ENCODE results near the gene BCORL1.

The BCORL1 gene

GRCh38 chrX:130020661-130021324 is 38.4 kb downstream of the BCORL1 start:
- Histone ChIP-seq H3K9me3 (ENCODE audit: control insufficient read depth, insufficient read depth, low read length) (no peaks in the 10 kb centered on the region), H3K9ac (ENCODE audit: low read depth, low read length) (no peak overlapping the region), H3K27me3 (ENCODE audit: control insufficient read depth, insufficient read depth, low read length) (no peaks in the 10 kb centered on the region)

DNA sequence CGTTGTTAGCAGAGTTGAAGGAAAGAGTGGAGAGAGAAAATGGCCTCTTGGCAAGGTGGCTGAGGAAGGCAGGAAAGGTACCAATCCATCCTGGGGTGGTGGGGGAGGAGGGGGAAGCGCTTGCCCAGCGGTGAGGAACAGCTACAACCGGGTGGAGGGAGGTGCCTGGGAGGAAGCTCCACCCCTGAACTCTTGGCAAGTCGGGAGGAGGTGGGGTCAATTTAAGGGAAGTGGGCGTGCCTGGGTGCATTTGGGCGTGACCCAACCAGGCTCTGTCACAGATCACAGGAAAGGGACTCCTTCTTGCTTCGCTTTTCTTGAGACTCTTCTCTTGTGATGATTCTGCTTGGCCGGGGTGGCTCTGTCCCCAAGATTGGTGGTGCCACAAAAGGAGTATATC is 41.7 kb downstream of the BCORL1 start:
- Histone ChIP-seq H3K9me3 (ENCODE audit: control insufficient read depth, insufficient read depth, low read length) (no peaks in the 10 kb centered on the region), H3K4me3 (ENCODE audit: low read depth, low read length) (no peak overlapping the region), H3K4me1 (ENCODE audit: control insufficient read depth, insufficient read depth, low read length) (peaks cover 5% of the 10 kb centered on the region), H3K36me3 (ENCODE audit: control insufficient read depth, insufficient read depth, low read length) (no peaks in the 10 kb centered on the region), H3K9ac (ENCODE audit: low read depth, low read length) (no peak overlapping the region), H3K27me3 (ENCODE audit: control insufficient read depth, insufficient read depth, low read length) (no peaks in the 10 kb centered on the region)

More at GRCh38 chrX:130020661-130021324, 38.4 kb downstream of the BCORL1 start:
- Histone ChIP-seq H3K36me3 (ENCODE audit: control insufficient read depth, insufficient read depth, low read length) (no peaks in the 10 kb centered on the region), H3K4me1 (ENCODE audit: control insufficient read depth, insufficient read depth, low read length) (peaks cover 5% of the 10 kb centered on the region), H3K4me3 (ENCODE audit: low read depth, low read length) (no peak overlapping the region)

DNA sequence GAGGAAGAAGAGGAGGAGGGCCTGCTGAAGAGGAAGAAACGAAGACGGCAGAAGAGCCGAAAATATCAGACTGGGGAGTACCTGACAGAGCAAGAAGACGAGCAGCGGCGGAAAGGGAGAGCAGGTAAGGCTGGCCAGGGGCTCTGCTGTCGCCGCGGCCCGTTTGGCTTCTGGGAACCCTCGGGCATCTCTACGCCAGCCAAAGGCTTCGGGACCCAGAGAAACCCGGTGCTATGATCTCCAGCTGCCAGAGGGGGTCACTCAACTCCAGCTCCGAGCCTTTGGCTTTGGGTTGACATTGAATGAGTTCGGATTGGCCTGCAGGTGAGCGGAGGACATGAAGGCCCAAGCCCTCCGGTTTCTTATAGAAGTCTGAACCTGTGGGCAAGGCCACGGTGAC is 42.8 kb downstream of the BCORL1 start:
- Histone ChIP-seq H3K27me3 (ENCODE audit: control insufficient read depth, insufficient read depth, low read length) (no peaks in the 10 kb centered on the region), H3K4me3 (ENCODE audit: low read depth, low read length) (no peak overlapping the region), H3K9ac (ENCODE audit: low read depth, low read length) (no peak overlapping the region), H3K36me3 (ENCODE audit: control insufficient read depth, insufficient read depth, low read length) (no peaks in the 10 kb centered on the region), H3K4me1 (ENCODE audit: control insufficient read depth, insufficient read depth, low read length) (peaks cover 5% of the 10 kb centered on the region), H3K9me3 (ENCODE audit: control insufficient read depth, insufficient read depth, low read length) (no peaks in the 10 kb centered on the region)

DNA sequence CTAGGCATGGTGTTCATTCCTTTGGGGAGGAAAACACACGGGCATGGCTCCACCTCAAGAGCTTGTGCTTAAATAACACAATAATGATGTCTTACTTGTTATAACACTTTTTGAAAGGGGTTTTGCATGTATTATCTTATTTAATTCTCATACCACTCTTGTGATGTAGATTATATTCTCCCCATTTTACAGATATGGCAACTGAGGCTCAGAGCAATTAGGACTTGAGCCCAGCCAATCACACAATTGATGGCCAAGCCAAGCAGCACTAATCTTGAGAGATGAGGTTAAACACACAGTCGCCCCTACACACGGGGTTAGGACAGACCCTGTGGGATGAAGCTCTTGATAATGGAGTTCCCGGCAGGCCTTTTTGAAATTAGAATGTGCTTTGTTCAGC is 45.1 kb downstream of the BCORL1 start:
- Histone ChIP-seq H3K4me1 (ENCODE audit: control insufficient read depth, insufficient read depth, low read length) (peaks cover 5% of the 10 kb centered on the region), H3K36me3 (ENCODE audit: control insufficient read depth, insufficient read depth, low read length) (no peaks in the 10 kb centered on the region), H3K4me3 (ENCODE audit: low read depth, low read length) (no peak overlapping the region), H3K9me3 (ENCODE audit: control insufficient read depth, insufficient read depth, low read length) (no peaks in the 10 kb centered on the region), H3K27me3 (ENCODE audit: control insufficient read depth, insufficient read depth, low read length) (no peaks in the 10 kb centered on the region), H3K9ac (ENCODE audit: low read depth, low read length) (no peak overlapping the region)

DNA sequence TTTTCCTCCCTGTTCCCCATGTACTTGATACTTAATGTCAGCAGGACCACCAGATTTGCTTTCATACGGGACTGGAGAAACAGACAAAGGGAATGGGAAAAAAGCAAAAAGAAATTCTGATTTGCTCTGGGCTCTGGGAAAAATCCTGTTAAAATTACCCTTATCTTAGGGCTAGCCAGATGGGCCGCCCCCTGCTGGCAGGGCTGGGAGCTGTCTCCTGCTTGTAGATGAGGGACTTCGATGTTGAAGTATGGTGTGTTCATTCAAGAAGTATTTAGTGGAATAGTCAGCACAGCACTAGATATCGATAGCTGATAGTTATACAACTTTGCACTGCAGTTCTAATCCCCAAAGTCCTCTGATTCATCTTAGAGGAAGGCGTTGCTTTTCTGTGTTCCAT is 45.8 kb downstream of the BCORL1 start:
- peaks cover 5% of the 10 kb centered on the region for H3K4me1 ChIP-seq (ENCODE audit: control insufficient read depth, insufficient read depth, low read length)
- H3K9me3 ChIP-seq (ENCODE audit: control insufficient read depth, insufficient read depth, low read length): no peaks in the 10 kb centered on the region
- H3K27me3 ChIP-seq (ENCODE audit: control insufficient read depth, insufficient read depth, low read length): no peaks in the 10 kb centered on the region
- H3K4me3 ChIP-seq (ENCODE audit: low read depth, low read length): no peak overlapping the region
- no peak overlapping the region for H3K9ac ChIP-seq (ENCODE audit: low read depth, low read length)
- no peaks in the 10 kb centered on the region for H3K36me3 ChIP-seq (ENCODE audit: control insufficient read depth, insufficient read depth, low read length)

- Histone ChIP-seq H3K9ac (ENCODE audit: low read depth, low read length) (no peak overlapping the region), H3K9me3 (ENCODE audit: control insufficient read depth, insufficient read depth, low read length) (no peaks in the 10 kb centered on the region), H3K27me3 (ENCODE audit: control insufficient read depth, insufficient read depth, low read length) (no peaks in the 10 kb centered on the region), H3K4me3 (ENCODE audit: low read depth, low read length) (no peak overlapping the region), H3K4me1 (ENCODE audit: control insufficient read depth, insufficient read depth, low read length) (no peaks in the 10 kb centered on the region), H3K36me3 (ENCODE audit: control insufficient read depth, insufficient read depth, low read length) (no peaks in the 10 kb centered on the region)
Measured at GRCh38 chrX:130030826-130031225, 48.4 kb downstream of the BCORL1 start.

DNA sequence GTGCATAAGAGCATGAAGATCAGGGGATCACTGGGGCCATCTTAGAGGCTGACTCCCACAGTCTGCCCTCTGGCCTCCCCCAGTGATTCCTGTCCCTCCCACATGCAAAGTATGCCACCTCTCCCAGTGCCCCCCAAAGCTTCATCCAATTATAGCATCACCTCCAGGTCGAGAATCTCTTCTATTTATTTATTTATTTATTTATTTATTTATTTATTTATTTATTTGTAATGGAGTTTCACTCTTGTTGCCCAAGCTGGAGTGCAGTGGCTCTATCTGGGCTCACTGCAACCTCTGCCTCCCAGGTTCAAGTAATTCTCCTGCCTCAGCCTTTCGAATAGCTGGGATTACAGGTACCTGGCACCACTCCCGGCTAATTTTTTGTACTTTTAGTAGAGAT is 50.1 kb downstream of the BCORL1 start:
- Histone ChIP-seq H3K9me3 (ENCODE audit: control insufficient read depth, insufficient read depth, low read length) (no peaks in the 10 kb centered on the region), H3K9ac (ENCODE audit: low read depth, low read length) (no peak overlapping the region), H3K27me3 (ENCODE audit: control insufficient read depth, insufficient read depth, low read length) (no peaks in the 10 kb centered on the region), H3K4me1 (ENCODE audit: control insufficient read depth, insufficient read depth, low read length) (no peaks in the 10 kb centered on the region), H3K4me3 (ENCODE audit: low read depth, low read length) (no peak overlapping the region), H3K36me3 (ENCODE audit: control insufficient read depth, insufficient read depth, low read length) (peaks cover 3% of the 10 kb centered on the region)

- H3K9me3 ChIP-seq (ENCODE audit: control insufficient read depth, insufficient read depth, low read length): no peaks in the 10 kb centered on the region
- H3K36me3 ChIP-seq (ENCODE audit: control insufficient read depth, insufficient read depth, low read length): peaks cover 9% of the 10 kb centered on the region
- no peaks in the 10 kb centered on the region for H3K27me3 ChIP-seq (ENCODE audit: control insufficient read depth, insufficient read depth, low read length)
- no peak overlapping the region for H3K4me3 ChIP-seq (ENCODE audit: low read depth, low read length)
- no peaks in the 10 kb centered on the region for H3K4me1 ChIP-seq (ENCODE audit: control insufficient read depth, insufficient read depth, low read length)
- H3K9ac ChIP-seq (ENCODE audit: low read depth, low read length): no peak overlapping the region
Measured at GRCh38 chrX:130034178-130034577, 51.7 kb downstream of the BCORL1 start.

DNA sequence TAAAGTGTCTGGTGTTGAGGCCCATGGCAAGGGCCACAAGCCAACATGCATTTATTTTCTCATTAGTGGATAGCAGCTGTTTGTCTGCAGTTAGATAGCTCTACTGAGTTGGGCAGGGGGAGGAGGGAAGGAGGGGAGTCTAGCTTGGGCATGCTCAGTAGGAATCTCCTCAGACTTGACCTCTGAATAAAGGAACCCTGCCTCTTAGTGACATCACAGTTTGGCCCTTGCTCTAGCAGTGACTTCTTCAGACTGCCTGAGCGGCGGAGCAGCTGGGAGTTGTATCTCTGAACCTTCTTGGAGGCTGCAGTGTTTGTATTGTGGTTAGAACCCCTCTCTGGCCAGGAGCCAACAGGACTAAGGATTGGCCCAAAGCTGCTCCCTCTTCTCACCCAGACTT is 57.4 kb downstream of the BCORL1 start:
- H3K27me3 ChIP-seq (ENCODE audit: control insufficient read depth, insufficient read depth, low read length): no peaks in the 10 kb centered on the region
- no peaks in the 10 kb centered on the region for H3K4me1 ChIP-seq (ENCODE audit: control insufficient read depth, insufficient read depth, low read length)
- no peak overlapping the region for H3K9ac ChIP-seq (ENCODE audit: low read depth, low read length)
- H3K4me3 ChIP-seq (ENCODE audit: low read depth, low read length): no peak overlapping the region
- peaks cover 9% of the 10 kb centered on the region for H3K36me3 ChIP-seq (ENCODE audit: control insufficient read depth, insufficient read depth, low read length)
- no peaks in the 10 kb centered on the region for H3K9me3 ChIP-seq (ENCODE audit: control insufficient read depth, insufficient read depth, low read length)

GRCh38 chrX:130047416-130047815 is 65.0 kb downstream of the BCORL1 start:
- Histone ChIP-seq H3K4me1 (ENCODE audit: control insufficient read depth, insufficient read depth, low read length) (no peaks in the 10 kb centered on the region), H3K36me3 (ENCODE audit: control insufficient read depth, insufficient read depth, low read length) (peaks cover 5% of the 10 kb centered on the region), H3K4me3 (ENCODE audit: low read depth, low read length) (no peak overlapping the region), H3K27me3 (ENCODE audit: control insufficient read depth, insufficient read depth, low read length) (peaks cover 20% of the 10 kb centered on the region), H3K9ac (ENCODE audit: low read depth, low read length) (no peak overlapping the region), H3K9me3 (ENCODE audit: control insufficient read depth, insufficient read depth, low read length) (no peaks in the 10 kb centered on the region)

DNA sequence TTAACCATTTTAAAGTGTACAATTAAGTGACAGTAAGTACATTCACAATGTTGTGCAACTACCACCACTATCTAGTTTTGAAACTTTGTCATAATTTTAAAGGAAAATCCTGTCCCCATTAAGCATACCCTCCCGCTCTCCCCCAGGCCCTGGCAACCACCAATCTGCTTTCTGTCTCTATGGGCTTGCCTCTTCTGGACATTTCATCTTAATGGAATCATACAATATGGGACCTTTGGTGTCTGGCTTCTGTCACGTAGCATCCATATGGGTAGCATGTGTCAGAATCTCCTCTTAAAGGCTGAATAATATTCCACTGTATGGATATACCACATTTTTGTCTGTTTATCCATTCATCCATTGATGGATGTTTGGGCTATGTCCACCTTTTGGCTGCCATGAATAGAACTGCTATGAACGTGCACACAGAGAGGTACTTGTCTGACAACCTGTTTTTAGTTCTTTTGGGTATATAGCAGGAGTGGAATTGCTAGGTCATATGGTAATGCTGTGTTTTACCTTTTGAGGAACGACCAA is 66.3 kb downstream of the BCORL1 start:
- Histone ChIP-seq H3K36me3 (ENCODE audit: control insufficient read depth, insufficient read depth, low read length) (peaks cover 8% of the 10 kb centered on the region), H3K9me3 (ENCODE audit: control insufficient read depth, insufficient read depth, low read length) (no peaks in the 10 kb centered on the region), H3K9ac (ENCODE audit: low read depth, low read length) (no peak overlapping the region), H3K27me3 (ENCODE audit: control insufficient read depth, insufficient read depth, low read length) (peaks cover 28% of the 10 kb centered on the region), H3K4me1 (ENCODE audit: control insufficient read depth, insufficient read depth, low read length) (no peaks in the 10 kb centered on the region), H3K4me3 (ENCODE audit: low read depth, low read length) (no peak overlapping the region)

GRCh38 chrX:130049821-130050220 is 67.4 kb downstream of the BCORL1 start:
- H3K9me3 ChIP-seq (ENCODE audit: control insufficient read depth, insufficient read depth, low read length): no peaks in the 10 kb centered on the region
- no peak overlapping the region for H3K4me3 ChIP-seq (ENCODE audit: low read depth, low read length)
- H3K9ac ChIP-seq (ENCODE audit: low read depth, low read length): no peak overlapping the region

More at GRCh38 chrX:130049821-130050220, 67.4 kb downstream of the BCORL1 start:
- H3K27me3 ChIP-seq (ENCODE audit: control insufficient read depth, insufficient read depth, low read length): peaks cover 34% of the 10 kb centered on the region
- no peaks in the 10 kb centered on the region for H3K4me1 ChIP-seq (ENCODE audit: control insufficient read depth, insufficient read depth, low read length)
- peaks cover 8% of the 10 kb centered on the region for H3K36me3 ChIP-seq (ENCODE audit: control insufficient read depth, insufficient read depth, low read length)

Measured in iPS-15b (cell line).